ENCODE results near the gene KRT9.

The KRT9 gene

GRCh38 chr17:41527063-41528023 is 44.5 kb downstream of the KRT9 start:
- no peak for DNase-seq

GRCh38 chr17:41524261-41524660 is 47.6 kb downstream of the KRT9 start:
- no peak for DNase-seq

- no peak for DNase-seq
Observed at GRCh38 chr17:41523787-41524186, 48.1 kb downstream of the KRT9 start.

GRCh38 chr17:41523225-41523593 is 48.6 kb downstream of the KRT9 start:
- no peak for DNase-seq

GRCh38 chr17:41522301-41523224 is 49.3 kb downstream of the KRT9 start:
- DNase-seq: no peak

GRCh38 chr17:41521574-41522261 is 50.1 kb downstream of the KRT9 start:
- DNase-seq: peak; percentile 84

- DNase-seq: no peak
Observed at GRCh38 chr17:41520821-41521521, 50.9 kb downstream of the KRT9 start.

GRCh38 chr17:41519501-41520224 is 52.2 kb downstream of the KRT9 start:
- no peak for DNase-seq

GRCh38 chr17:41518789-41519449 is 52.9 kb downstream of the KRT9 start, which contains the start of gene KRT15:
Gene KRT15 (minus strand): TSS chr17:41518890. CDS start chr17:41518827, 63 bp downstream.
- no peak for DNase-seq

GRCh38 chr17:41518031-41518430 is 53.8 kb downstream of the KRT9 start:
- DNase-seq: no peak

- DNase-seq: no peak
Observed at GRCh38 chr17:41516830-41517283, 55.0 kb downstream of the KRT9 start.

- DNase-seq: no peak
Observed at GRCh38 chr17:41516147-41516829, 55.6 kb downstream of the KRT9 start.
